ENCODE results near the gene BECN2. TPM values are rescaled to one million over a fixed set of nuclear protein-coding genes. Genes with fewer than 3 reads are reported as not detected.
"Not testable (repeated sequence)": the region's sequence is repeated elsewhere in the genome, so short reads cannot be mapped to it uniquely, and the experiment has no call there.

The BECN2 gene
- polyA plus RNA-seq, 1 donor from 2014 or later, result not detected

DNA sequence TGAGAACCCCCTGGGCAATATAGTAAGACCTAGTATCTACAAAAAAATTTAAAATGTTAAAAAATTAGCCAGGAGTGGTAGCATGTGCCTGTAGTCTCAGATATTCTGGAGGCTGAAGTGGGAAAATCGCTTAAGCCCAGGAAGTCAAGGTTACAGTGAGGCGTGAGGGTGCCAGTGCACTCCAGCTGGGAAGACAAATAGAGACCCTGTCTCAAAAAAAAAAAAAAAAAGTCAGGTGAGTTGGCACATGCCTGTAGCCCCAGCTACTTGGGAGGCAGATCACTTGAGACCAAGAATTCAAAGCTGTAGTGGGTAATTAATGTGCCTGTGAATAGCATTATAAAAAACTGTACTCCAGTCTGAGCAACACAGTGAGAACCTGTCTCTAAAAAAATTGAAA lies 4.6 kb downstream of the BECN2 start:
- Mint-ChIP-seq H3K4me3 (no peak overlapping the region), H3K27me3 (no peaks in the 10 kb centered on the region), H3K4me1 (no peaks in the 10 kb centered on the region), H3K27ac (no peak overlapping the region), H3K36me3 (no peaks in the 10 kb centered on the region), H3K9me3 (peaks cover 0 to 3% (median 0%) of the 10 kb centered on the region in 3 donors)

DNA sequence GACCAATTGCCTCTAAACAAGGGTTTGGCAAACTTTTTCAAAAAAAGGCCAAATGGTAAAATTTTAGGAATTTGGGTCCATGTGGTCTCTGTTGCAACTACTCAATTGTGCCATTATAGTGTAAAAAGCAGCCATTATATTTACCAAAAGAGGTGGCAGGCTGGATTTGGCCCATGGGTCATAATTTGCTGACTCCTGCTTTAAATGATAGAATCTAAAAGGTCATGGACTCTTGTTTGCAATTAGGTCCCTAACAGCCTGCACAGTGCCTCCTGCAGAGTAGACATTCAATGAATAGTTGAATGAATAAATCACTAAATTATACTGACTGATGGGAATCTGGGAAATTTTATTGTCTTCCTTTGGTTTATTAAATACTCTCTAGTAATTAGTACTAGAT lies 6.2 kb downstream of the BECN2 start:
- no peaks in the 10 kb centered on the region for H3K9me3 Mint-ChIP-seq
- H3K27ac Mint-ChIP-seq, result no peak overlapping the region
- H3K4me1 Mint-ChIP-seq, result no peaks in the 10 kb centered on the region
- H3K4me3 Mint-ChIP-seq, result no peak overlapping the region
- H3K27me3 Mint-ChIP-seq, result no peaks in the 10 kb centered on the region
- H3K36me3 Mint-ChIP-seq, result no peaks in the 10 kb centered on the region

DNA sequence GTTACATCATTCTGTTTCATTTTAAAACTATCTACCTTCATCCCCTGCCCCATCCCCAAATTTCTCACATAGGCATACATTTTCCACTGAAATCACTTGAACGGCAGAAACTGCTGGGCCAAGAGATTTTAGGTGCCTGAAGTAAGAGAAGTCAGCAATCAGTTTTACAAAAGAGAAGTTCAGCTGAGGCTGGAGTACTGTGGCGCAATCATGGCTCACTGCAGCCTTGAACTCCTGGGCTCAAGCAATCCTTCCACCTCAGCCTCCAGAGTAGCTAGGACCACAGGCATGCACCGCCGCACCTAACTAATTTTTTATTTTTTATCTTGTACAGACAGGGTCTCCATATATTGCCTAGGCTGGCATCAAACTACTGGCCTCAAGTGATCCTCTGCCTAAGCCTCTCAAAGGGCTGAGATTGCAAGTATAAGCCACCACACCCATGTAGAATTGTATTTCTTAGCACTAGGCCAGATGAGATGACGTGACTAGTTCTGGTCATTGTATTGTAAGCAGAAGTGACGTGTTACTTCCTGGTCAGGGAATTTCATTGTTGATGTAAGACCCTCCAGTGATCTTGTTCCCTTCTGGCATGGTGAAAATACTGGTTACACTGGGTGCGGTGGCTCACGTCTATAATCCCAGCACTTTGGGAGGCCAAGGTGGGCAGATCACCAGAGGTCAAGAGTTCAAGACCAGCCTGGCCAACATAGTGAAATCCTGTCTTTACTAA lies 7.1 kb downstream of the BECN2 start:
- H3K9me3 Mint-ChIP-seq, result no peaks in the 10 kb centered on the region
- H3K4me3 Mint-ChIP-seq, result no peak overlapping the region
- H3K36me3 Mint-ChIP-seq, result no peaks in the 10 kb centered on the region
- no peaks in the 10 kb centered on the region for H3K4me1 Mint-ChIP-seq
- H3K27me3 Mint-ChIP-seq, result no peaks in the 10 kb centered on the region
- no peak overlapping the region for H3K27ac Mint-ChIP-seq

DNA sequence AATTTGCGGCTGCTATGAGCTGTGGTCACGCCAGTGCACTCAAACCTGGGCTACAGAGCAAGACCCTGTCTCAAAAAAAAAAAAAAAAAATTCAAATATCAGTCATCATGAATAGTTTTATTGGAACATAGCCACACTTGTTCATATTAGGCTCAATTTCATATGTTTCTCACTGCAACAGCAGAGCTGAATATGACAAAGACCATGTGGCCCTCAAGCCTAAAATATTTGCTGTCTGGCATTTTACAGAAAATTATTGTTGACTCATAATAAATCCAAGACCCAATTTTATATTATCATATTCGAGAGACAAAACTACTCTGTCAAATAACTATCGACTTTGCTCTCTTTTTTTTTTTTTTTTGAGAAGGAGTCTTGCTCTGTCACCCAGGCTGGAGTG lies 11.0 kb downstream of the BECN2 start:
- Mint-ChIP-seq H3K27ac (no peak overlapping the region), H3K9me3 (no peaks in the 10 kb centered on the region)

DNA sequence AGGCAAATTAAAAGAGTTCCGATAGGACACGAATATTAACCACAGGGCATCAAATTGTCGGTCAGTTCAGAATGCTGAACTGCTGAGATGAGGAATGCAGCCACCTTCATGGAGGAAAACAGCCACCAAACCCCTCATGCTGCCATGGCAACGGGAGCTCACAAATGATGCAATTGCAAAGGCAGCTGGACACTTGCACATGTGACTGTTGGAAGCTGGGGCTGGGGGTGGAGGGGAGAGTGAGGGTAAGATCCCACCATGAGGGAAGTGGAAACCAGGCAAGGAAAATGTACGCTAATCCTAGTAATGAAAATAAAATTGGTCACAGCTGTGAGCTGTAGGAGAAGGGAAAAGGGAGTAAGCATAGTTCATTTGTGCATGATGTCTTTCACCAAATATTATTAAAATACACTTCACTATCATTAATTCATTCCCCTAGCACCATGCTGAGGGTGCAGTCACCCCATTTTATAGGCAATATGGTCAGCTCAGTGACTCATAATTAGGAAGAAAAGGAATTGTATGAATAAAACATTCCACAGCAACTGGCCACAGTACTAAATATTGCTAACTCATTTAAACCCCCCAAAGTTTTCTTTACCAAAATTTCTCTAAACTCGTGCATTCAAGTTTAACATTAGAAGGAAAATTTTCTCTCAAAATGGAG lies 15.3 kb downstream of the BECN2 start:
- H3K36me3 Mint-ChIP-seq, result no peaks in the 10 kb centered on the region
- peaks cover 1% of the 10 kb centered on the region for H3K27me3 Mint-ChIP-seq
- H3K4me1 Mint-ChIP-seq, result no peaks in the 10 kb centered on the region
- H3K27ac Mint-ChIP-seq, result no peak overlapping the region
- H3K4me3 Mint-ChIP-seq, result no peak overlapping the region
- H3K9me3 Mint-ChIP-seq, result no peaks in the 10 kb centered on the region

More for the DNA sequence above, 11.0 kb downstream of the BECN2 start:
- H3K4me3 Mint-ChIP-seq, result no peak overlapping the region
- no peaks in the 10 kb centered on the region for H3K36me3 Mint-ChIP-seq
- H3K27me3 Mint-ChIP-seq, result peaks cover 1% of the 10 kb centered on the region
- H3K4me1 Mint-ChIP-seq, result no peaks in the 10 kb centered on the region

DNA sequence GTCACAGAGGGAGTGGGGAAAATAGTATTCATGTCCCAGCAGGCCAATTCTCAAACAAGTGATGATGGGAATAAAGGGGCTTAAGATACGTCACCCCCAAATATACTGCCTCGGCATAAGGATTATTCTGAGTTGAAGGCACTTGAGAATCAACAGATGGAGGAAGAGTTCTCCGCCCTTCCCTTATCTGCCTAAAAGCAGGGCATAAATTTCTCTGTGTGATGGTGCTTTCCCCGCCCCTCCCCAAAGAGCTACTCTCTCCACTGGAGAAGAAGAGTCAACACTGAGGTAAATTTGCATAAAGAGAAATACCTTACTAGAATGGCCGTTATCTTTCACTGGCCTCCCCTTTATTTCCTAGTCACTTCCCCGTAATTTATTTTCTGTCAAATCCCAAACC lies 18.7 kb downstream of the BECN2 start:
- Mint-ChIP-seq H3K4me3 (no peak overlapping the region), H3K4me1 (no peaks in the 10 kb centered on the region), H3K27ac (no peak overlapping the region), H3K36me3 (no peaks in the 10 kb centered on the region), H3K27me3 (peaks cover 4% of the 10 kb centered on the region), H3K9me3 (no peaks in the 10 kb centered on the region)

DNA sequence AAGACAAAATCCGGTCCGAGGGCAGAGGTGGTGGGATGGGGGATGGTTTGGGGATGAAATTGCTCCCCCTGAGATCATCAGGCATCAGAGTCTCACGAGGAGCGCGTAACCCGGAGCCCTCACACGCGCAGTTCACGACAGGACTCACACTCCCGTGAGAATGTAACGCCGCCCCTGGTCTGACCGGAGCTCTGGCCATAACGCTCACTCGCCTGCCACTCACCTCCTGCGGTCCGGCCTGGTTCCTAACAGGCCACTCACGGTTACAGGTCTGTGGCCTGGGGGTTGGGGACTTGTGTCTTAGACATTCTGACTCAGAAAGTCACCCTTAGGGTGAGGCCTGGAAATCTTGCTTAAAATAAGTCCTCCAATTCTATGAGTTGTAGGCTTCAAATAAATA lies 21.5 kb downstream of the BECN2 start:
- peaks cover 0 to 3% (median 0%) of the 10 kb centered on the region in 3 donors for H3K4me1 Mint-ChIP-seq
- peaks cover 3% of the 10 kb centered on the region for H3K27me3 Mint-ChIP-seq
- no peaks in the 10 kb centered on the region for H3K36me3 Mint-ChIP-seq
- H3K27ac Mint-ChIP-seq, result no peak overlapping the region
- H3K4me3 Mint-ChIP-seq, result no peak overlapping the region
- H3K9me3 Mint-ChIP-seq, result no peaks in the 10 kb centered on the region

DNA sequence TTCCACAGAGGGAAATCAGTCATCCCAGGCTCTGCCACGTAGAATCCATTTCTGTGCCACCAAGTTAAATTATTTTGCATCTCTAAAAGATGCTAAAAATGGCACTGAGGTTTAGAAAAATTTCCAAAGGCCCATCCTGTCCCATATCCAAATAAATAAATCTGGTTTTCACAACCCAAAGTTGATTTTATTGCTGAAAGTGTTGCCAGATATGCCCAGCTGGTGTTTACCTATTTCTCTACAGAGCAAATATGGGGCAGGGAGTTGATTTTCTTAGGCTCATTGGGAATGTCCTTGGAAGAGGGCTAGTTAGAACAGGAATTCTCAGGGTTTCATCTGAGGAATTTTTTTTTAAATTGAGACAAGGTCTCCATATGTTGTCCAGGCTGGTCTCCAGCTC lies 22.4 kb downstream of the BECN2 start:
- peaks cover 3% of the 10 kb centered on the region for H3K27me3 Mint-ChIP-seq
- no peaks in the 10 kb centered on the region for H3K9me3 Mint-ChIP-seq
- H3K4me3 Mint-ChIP-seq, result no peak overlapping the region
- H3K4me1 Mint-ChIP-seq, result peaks cover 0 to 3% (median 0%) of the 10 kb centered on the region in 3 donors
- H3K36me3 Mint-ChIP-seq, result no peaks in the 10 kb centered on the region
- no peak overlapping the region for H3K27ac Mint-ChIP-seq

DNA sequence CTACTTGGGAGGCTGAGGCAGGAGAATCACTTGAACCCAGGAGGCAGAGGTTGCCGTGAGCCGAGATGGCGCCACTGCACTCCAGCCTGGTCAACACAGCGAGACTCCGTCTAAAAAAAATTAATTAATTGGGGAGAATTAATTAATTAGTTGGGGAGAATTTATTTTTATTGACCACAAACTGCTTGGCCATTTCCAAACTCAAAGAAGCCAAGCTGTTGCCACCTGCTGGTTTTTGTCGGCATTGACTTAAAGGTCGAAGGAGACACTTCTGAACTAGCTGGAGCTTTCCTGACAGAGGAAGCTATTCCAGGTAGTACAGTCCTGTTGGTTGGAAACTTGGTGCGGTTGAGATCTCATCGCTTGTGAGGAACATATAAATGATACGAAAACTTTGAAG lies 28.2 kb downstream of the BECN2 start:
- Mint-ChIP-seq H3K27me3 (peaks cover 4% of the 10 kb centered on the region), H3K4me3 (no peak overlapping the region), H3K36me3 (no peaks in the 10 kb centered on the region), H3K27ac (no peak overlapping the region), H3K4me1 (peaks cover 0 to 3% (median 0%) of the 10 kb centered on the region in 3 donors), H3K9me3 (no peaks in the 10 kb centered on the region)

DNA sequence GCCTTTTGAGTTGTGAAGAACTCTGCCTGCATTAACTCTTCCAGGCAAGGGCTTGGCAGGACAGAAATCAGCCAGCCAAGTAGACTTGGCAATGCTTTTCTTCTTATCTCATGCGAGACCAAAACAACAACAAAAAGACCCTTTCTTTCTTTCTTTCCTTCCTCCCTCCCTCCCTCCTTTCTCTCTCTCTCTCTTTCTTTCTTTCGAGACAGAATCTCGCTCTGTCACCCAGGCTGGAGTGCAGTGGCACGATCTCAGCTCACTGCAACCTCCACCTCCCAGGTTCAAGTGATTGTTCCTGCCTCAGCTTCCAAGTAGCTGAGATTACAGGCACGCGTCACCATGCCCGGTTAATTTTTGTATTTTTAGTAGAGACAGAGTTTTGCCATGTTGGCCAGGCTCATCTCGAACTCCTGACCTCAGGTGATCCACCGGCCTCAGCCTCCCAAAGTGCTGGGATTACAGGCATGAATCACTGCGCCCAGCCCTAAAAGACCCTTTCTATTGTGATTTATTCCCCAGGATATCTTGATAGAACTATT lies 30.9 kb downstream of the BECN2 start:
- peak overlapping the region in 1 of 3 donors; percentile 10 for H3K27ac Mint-ChIP-seq
- H3K36me3 Mint-ChIP-seq, H3K27me3 Mint-ChIP-seq, H3K9me3 Mint-ChIP-seq, H3K4me3 Mint-ChIP-seq, H3K4me1 Mint-ChIP-seq: not testable (repeated sequence)

DNA sequence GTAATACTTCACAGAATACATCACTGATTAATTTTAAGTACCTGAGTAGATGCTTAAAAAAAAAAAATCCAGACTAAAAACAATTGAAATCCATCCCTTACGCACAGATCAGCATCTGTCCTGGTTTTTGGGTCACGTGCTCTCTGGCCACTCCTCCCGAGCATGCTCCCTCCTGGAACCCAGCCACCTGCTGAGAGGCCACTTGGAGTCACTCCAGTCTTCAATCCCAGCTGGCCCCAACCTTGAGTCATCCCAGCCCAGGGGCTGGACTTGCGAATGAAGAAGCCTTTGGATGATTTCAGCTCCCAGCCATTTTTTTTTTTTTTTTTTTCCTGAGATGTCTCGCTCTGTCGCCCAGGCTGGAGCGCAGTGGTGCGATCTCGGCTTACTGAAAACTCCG lies 32.5 kb downstream of the BECN2 start:
- H3K27me3 Mint-ChIP-seq, result peaks cover 5% of the 10 kb centered on the region
- no peak overlapping the region for H3K4me3 Mint-ChIP-seq
- peaks cover 0 to 3% (median 0%) of the 10 kb centered on the region in 3 donors for H3K4me1 Mint-ChIP-seq
- no peak overlapping the region for H3K27ac Mint-ChIP-seq
- no peaks in the 10 kb centered on the region for H3K9me3 Mint-ChIP-seq
- H3K36me3 Mint-ChIP-seq, result no peaks in the 10 kb centered on the region

DNA sequence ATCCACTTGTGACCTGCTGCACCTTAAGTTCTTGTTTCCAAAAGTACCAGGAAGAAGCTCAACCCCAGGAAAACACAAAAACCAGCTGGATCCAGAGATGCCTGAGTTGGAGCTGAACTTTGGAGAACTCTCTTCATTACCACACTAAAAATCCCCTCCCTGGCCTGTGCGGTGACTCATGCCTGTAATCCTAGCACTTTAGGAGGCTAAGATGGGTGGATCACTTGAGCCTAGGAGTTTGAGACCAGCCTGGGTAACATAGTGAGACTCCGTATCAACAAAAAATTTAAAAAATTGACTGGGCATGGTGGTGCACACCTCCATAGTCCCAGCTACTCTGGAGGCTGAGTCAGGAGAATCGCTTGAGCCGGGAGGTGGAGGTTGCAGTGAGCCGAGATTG lies 35.2 kb downstream of the BECN2 start:
- no peaks in the 10 kb centered on the region for H3K9me3 Mint-ChIP-seq
- peaks cover 5% of the 10 kb centered on the region for H3K27me3 Mint-ChIP-seq
- H3K27ac Mint-ChIP-seq, result no peak overlapping the region
- H3K4me3 Mint-ChIP-seq, result no peak overlapping the region
- H3K4me1 Mint-ChIP-seq, result peaks cover 0 to 3% (median 0%) of the 10 kb centered on the region in 3 donors
- no peaks in the 10 kb centered on the region for H3K36me3 Mint-ChIP-seq

DNA sequence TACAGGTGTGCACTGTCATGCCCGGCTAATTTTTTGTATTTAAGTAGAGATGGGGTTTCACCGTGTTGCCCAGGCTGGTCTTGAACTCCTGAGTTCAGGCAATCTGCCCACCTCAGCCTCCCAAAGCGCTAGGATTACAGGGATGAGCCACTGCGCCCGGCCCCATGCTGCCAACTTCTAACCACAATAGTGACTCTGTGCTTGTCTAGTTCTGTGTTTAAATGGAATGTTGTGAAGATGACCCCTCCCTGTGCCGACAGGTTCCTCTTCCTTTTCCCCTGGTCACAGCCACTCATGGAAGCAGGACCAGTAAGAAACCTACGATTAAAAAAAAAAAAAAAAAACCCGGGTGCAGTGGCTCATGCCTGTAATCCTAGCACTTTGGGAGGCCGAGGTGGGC lies 36.6 kb downstream of the BECN2 start:
- H3K27ac Mint-ChIP-seq, result no peak overlapping the region

DNA sequence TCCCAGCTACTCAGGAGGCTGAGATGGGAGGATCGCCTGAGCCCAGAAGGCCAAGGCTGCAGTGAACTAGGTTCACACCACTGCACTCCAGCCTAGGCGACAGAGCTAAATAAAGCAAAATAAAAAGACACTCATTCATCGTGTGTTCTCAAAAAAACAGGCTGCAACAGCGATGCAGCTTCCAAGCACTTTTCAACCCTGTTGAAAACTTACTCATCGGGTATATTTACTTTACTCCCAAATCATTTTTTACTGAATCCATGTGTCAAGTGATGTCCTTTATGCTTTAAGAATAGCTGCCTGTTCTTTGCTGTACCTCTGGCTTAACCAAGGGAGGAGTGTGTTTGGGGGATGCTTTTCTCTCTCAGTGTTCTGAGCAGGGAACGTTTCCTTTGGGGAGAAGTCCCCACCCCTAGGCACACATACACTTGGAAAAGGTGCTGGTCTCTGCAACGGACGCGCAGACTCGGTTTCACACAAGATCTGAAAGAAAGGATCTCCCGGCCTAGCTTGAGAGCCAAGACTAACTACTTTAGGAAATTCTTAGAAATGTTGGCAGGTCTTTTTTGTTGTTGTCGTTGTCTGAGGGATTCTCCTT lies 39.9 kb downstream of the BECN2 start:
- H3K9me3 Mint-ChIP-seq, result no peaks in the 10 kb centered on the region
- peak overlapping the region in 1 of 4 donors; percentile 44 for H3K4me3 Mint-ChIP-seq
- H3K27ac Mint-ChIP-seq, result no peak overlapping the region

More for the DNA sequence above, 36.6 kb downstream of the BECN2 start:
- Mint-ChIP-seq H3K27me3 (peaks cover 5% of the 10 kb centered on the region), H3K9me3 (no peaks in the 10 kb centered on the region), H3K36me3 (peaks cover 2% of the 10 kb centered on the region), H3K4me1 (peaks cover 0 to 3% (median 3%) of the 10 kb centered on the region in 3 donors), H3K4me3 (no peak overlapping the region)

DNA sequence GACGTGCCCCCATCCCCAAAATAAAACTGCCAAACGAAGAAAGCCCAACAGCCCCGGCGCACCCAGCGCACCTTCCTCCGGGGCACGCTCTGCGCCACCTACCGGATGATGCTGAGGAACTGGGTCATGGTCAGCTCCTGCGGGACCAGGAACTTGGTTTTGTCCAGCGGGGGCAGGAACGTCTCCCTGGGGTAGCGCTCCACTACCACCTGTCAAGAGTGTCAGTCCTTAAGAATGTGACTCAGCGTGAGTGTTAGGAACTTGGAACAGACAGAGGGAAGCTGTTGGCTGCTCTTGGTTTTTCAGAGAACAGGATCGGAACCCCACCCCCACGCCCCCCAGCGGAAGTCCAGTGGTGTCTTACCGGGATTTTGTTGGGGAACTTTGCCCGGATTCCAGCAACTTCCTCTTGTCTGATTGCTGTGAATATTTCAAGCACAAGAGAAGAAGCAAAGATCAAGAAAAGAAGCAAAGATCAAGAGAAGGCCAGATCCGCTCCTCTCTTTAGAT lies 40.9 kb downstream of the BECN2 start:
- Mint-ChIP-seq H3K27ac (no peak overlapping the region), H3K27me3 (peaks cover 2% of the 10 kb centered on the region), H3K9me3 (no peaks in the 10 kb centered on the region), H3K36me3 (peaks cover 5% of the 10 kb centered on the region), H3K4me1 (peaks cover 0 to 3% (median 2%) of the 10 kb centered on the region in 3 donors), H3K4me3 (peak overlapping the region in 3 of 4 donors; percentile 70 to 83 (median 77))

More for the DNA sequence above, 39.9 kb downstream of the BECN2 start:
- peaks cover 0 to 3% (median 2%) of the 10 kb centered on the region in 3 donors for H3K4me1 Mint-ChIP-seq
- H3K27me3 Mint-ChIP-seq, result peaks cover 2% of the 10 kb centered on the region
- peaks cover 5% of the 10 kb centered on the region for H3K36me3 Mint-ChIP-seq

All from IgD-negative memory B cell (primary cell).